H9 (cell line): ENCODE results near the gene LRRC28. TPM values are rescaled to one million over a fixed set of nuclear protein-coding genes. Genes with fewer than 3 reads are reported as not detected.

ENCODE experiments used
- DNase-seq: peaks from one replicate; pipeline ENCODE4 v3.0.0-alpha.2; 2017
- H2AFZ ChIP-seq: one replicate; pipeline ENCODE4 v1.6.1; 2013; ENCODE audit warnings: mild to moderate bottlenecking, low read length, control low read depth, moderate library complexity
- H2AK5ac ChIP-seq: 2 replicates; pipeline ENCODE4 v1.6.1; 2013; ENCODE audit warnings: low read length, control low read depth, mixed read lengths; ENCODE audit not compliant: insufficient read length
- H2BK120ac ChIP-seq: one replicate; pipeline ENCODE4 v1.6.1; 2013; ENCODE audit warnings: low read depth, mild to moderate bottlenecking, low read length, control low read depth, inconsistent platforms; ENCODE audit not compliant: poor library complexity, severe bottlenecking
- H2BK12ac ChIP-seq: 2 replicates; pipeline ENCODE4 v1.6.1; 2013; ENCODE audit warnings: low read length, control low read depth, mixed read lengths, low read depth; ENCODE audit not compliant: insufficient read length
- H2BK15ac ChIP-seq: 2 replicates; pipeline ENCODE4 v1.6.1; 2013; ENCODE audit warnings: low read depth, low read length, control low read depth
- H2BK20ac ChIP-seq: one replicate; pipeline ENCODE4 v1.6.1; 2013; ENCODE audit warnings: low read depth, mild to moderate bottlenecking, low read length, control low read depth, inconsistent platforms; ENCODE audit not compliant: poor library complexity, severe bottlenecking
- H2BK5ac ChIP-seq: 2 replicates; pipeline ENCODE4 v1.6.1; 2013; ENCODE audit warnings: low read length, control low read depth, mixed read lengths; ENCODE audit not compliant: insufficient read length
- H3K14ac ChIP-seq: 2 replicates; pipeline ENCODE4 v1.6.1; 2013; ENCODE audit warnings: low read length, control low read depth; ENCODE audit not compliant: insufficient read depth
- H3K18ac ChIP-seq: 2 replicates; pipeline ENCODE4 v1.6.1; 2013; ENCODE audit warnings: low read depth, mild to moderate bottlenecking, mixed read lengths, low read length, control low read depth; ENCODE audit not compliant: insufficient read length
- H3K23ac ChIP-seq: 2 replicates; pipeline ENCODE4 v1.6.1; 2013; ENCODE audit warnings: low read length, control low read depth, mixed read lengths, low read depth; ENCODE audit not compliant: insufficient read length
- H3K23me2 ChIP-seq: 2 replicates; pipeline ENCODE4 v1.6.1; 2013; ENCODE audit warnings: low read depth, mild to moderate bottlenecking, mixed read lengths, low read length, control low read depth; ENCODE audit not compliant: insufficient read length, poor library complexity, severe bottlenecking
- H3K27ac ChIP-seq: 2 replicates; pipeline ENCODE4 v1.5.1; 2013; ENCODE audit warnings: low read length, control low read depth, mixed read lengths, low read depth; ENCODE audit not compliant: insufficient read length
- H3K27me3 ChIP-seq: 2 replicates; pipeline ENCODE4 v1.6.1; 2013; ENCODE audit warnings: low read length, control low read depth, inconsistent platforms; ENCODE audit not compliant: insufficient read depth
- H3K4ac ChIP-seq: 2 replicates; pipeline ENCODE4 v1.6.1; 2013; ENCODE audit warnings: low read depth, mild to moderate bottlenecking, control low read depth, inconsistent platforms, low read length, moderate library complexity
- H3K4me1 ChIP-seq: 2 replicates; pipeline ENCODE4 v1.6.1; 2013; ENCODE audit warnings: low read length, control low read depth, inconsistent platforms; ENCODE audit not compliant: insufficient read depth
- H3K4me2 ChIP-seq: 2 replicates; pipeline ENCODE4 v1.6.1; 2013; ENCODE audit warnings: low read length, control low read depth, mixed read lengths; ENCODE audit not compliant: insufficient read length, insufficient read depth
- H3K56ac ChIP-seq: 2 replicates; pipeline ENCODE4 v1.6.1; 2013; ENCODE audit warnings: low read depth, mild to moderate bottlenecking, mixed read lengths, low read length, control low read depth; ENCODE audit not compliant: insufficient read length
- H3K79me1 ChIP-seq: 2 replicates; pipeline ENCODE4 v1.6.1; 2013; ENCODE audit warnings: low read depth, mild to moderate bottlenecking, moderate library complexity, low read length, control low read depth, inconsistent platforms; ENCODE audit not compliant: insufficient read depth, poor library complexity, severe bottlenecking
- H3K79me2 ChIP-seq: 2 replicates; pipeline ENCODE4 v1.6.1; 2013; ENCODE audit warnings: low read length, control low read depth, inconsistent platforms; ENCODE audit not compliant: insufficient read depth
- H3K9ac ChIP-seq: 2 replicates; pipeline ENCODE4 v1.6.1; 2013; ENCODE audit warnings: low read length, control low read depth, mixed read lengths; ENCODE audit not compliant: insufficient read length; ENCODE audit errors: extremely low read depth
- H3K9me3 ChIP-seq: one replicate; pipeline ENCODE4 v1.6.1; 2013; ENCODE audit warnings: low read depth, low read length, inconsistent platforms; ENCODE audit not compliant: control insufficient read depth
- H3T11ph ChIP-seq: one replicate; pipeline ENCODE4 v1.6.1; 2013; ENCODE audit warnings: mild to moderate bottlenecking, low read length, control low read depth, inconsistent platforms
- H4K20me1 ChIP-seq: one replicate; pipeline ENCODE4 v1.6.1; 2013; ENCODE audit not compliant: control insufficient read depth, insufficient read length, insufficient read depth
- H4K5ac ChIP-seq: 2 replicates; pipeline ENCODE4 v1.6.1; 2013; ENCODE audit warnings: low read depth, mild to moderate bottlenecking, mixed read lengths, low read length, control low read depth; ENCODE audit not compliant: insufficient read length
- H4K8ac ChIP-seq: replicated peaks from 2 replicates; pipeline ENCODE4 v1.6.1; 2013; ENCODE audit warnings: low read length, control low read depth, mixed read lengths, low read depth; ENCODE audit not compliant: insufficient read length
- H4K91ac ChIP-seq: 2 replicates; pipeline ENCODE4 v1.6.1; 2013; ENCODE audit warnings: low read depth, mild to moderate bottlenecking, moderate library complexity, mixed read lengths, low read length, control low read depth; ENCODE audit not compliant: insufficient read length
- H3K27ac Mint-ChIP-seq, 3 experiments: 2 replicates in 2 of 3; 3 replicates in 1 of 3; pipeline ENCODE4 v1.8.0; 2020 to 2021; ENCODE audit warnings: mixed read lengths in 3 of 3, mild to moderate bottlenecking in 1 of 3, moderate library complexity in 1 of 3
- H3K27me3 Mint-ChIP-seq: 2 replicates; pipeline ENCODE4 v1.8.0; 2021; ENCODE audit warnings: low read depth, mild to moderate bottlenecking, moderate library complexity, mixed read lengths
- H3K36me3 Mint-ChIP-seq, 3 experiments: 2 replicates in 2 of 3; 3 replicates in 1 of 3; pipeline ENCODE4 v1.8.0; 2020 to 2021; ENCODE audit warnings: low read depth in 3 of 3, mixed read lengths in 3 of 3; ENCODE audit not compliant: insufficient read depth in 1 of 3
- H3K4me1 Mint-ChIP-seq, 2 experiments: 2 replicates each; pipeline ENCODE4 v1.8.0; 2020; ENCODE audit warnings: mixed read lengths in 2 of 2
- H3K4me3 Mint-ChIP-seq, 2 experiments: 2 replicates in 1 of 2; 3 replicates in 1 of 2; pipeline ENCODE4 v1.8.0; 2020 to 2021; ENCODE audit warnings: mild to moderate bottlenecking in 2 of 2, mixed read lengths in 2 of 2, moderate library complexity in 1 of 2
- H3K9me3 Mint-ChIP-seq, 2 experiments: 2 replicates in 1 of 2; 3 replicates in 1 of 2; pipeline ENCODE4 v1.8.0; 2020; ENCODE audit warnings: mild to moderate bottlenecking in 2 of 2, mixed read lengths in 2 of 2, moderate library complexity in 1 of 2
- WGBS: extraction: QIAGEN DNeasy Blood & Tissue Kit; methylation state at CpG from one replicate; pipeline ENCODE4 v1.1.7; 2013; ENCODE audit warnings: missing lambda C conversion rate, low lambda C conversion rate, mixed read lengths; ENCODE audit not compliant: insufficient read length; ENCODE audit errors: extremely low coverage; 5-methylcytosine and 5-hydroxymethylcytosine counted together
- total RNA-seq: library from RNA; stranded (reverse); gene quantifications from 2 replicates; pipeline ENCODE4 v1.2.1, GENCODE V29; 2021
- TF ChIP-seq, protein P1 (sequence below): fragments of 200-600 bp; sonication (generic); conservative IDR thresholded peaks from 3 replicates; pipeline ENCODE4 v1.8.0; 2021; ENCODE audit warnings: antibody characterized with exemption, mild to moderate bottlenecking

The LRRC28 gene
- total RNA-seq, 1 experiment from 2014 or later = 17.6 TPM

GRCh38 chr15:99434506-99435112 lies 183.3 kb downstream of the LRRC28 start:
- no peak overlapping the region for H4K5ac ChIP-seq
- DNase-seq = no peak

More at GRCh38 chr15:99434506-99435112, 183.3 kb downstream of the LRRC28 start:
- TF ChIP-seq, protein P1, sequence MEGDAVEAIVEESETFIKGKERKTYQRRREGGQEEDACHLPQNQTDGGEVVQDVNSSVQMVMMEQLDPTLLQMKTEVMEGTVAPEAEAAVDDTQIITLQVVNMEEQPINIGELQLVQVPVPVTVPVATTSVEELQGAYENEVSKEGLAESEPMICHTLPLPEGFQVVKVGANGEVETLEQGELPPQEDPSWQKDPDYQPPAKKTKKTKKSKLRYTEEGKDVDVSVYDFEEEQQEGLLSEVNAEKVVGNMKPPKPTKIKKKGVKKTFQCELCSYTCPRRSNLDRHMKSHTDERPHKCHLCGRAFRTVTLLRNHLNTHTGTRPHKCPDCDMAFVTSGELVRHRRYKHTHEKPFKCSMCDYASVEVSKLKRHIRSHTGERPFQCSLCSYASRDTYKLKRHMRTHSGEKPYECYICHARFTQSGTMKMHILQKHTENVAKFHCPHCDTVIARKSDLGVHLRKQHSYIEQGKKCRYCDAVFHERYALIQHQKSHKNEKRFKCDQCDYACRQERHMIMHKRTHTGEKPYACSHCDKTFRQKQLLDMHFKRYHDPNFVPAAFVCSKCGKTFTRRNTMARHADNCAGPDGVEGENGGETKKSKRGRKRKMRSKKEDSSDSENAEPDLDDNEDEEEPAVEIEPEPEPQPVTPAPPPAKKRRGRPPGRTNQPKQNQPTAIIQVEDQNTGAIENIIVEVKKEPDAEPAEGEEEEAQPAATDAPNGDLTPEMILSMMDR = no peak
- H4K91ac ChIP-seq = no peak overlapping the region
- H2BK15ac ChIP-seq = no peak overlapping the region
- H2AK5ac ChIP-seq = no peak overlapping the region
- no peak overlapping the region for H3K27ac ChIP-seq
- H3K23ac ChIP-seq = no peak overlapping the region
- no peak overlapping the region for H2BK5ac ChIP-seq
- no peak overlapping the region for H3K56ac ChIP-seq
- no peaks in the 10 kb centered on the region for H3K79me1 ChIP-seq
- no peak overlapping the region for H3T11ph ChIP-seq
- no peaks in the 10 kb centered on the region for H4K20me1 ChIP-seq
- no peak overlapping the region for H3K14ac ChIP-seq
- H3K4me3 Mint-ChIP-seq = no peak overlapping the region
- H3K27me3 ChIP-seq = no peaks in the 10 kb centered on the region
- H3K18ac ChIP-seq = no peak overlapping the region
- no peaks in the 10 kb centered on the region; the same call in 1 of the 2 replicates for H3K27me3 Mint-ChIP-seq
- H3K4me1 ChIP-seq = no peaks in the 10 kb centered on the region
- no peaks in the 10 kb centered on the region for H3K9me3 Mint-ChIP-seq
- H3K4me1 Mint-ChIP-seq = peaks cover 16 to 29% of the 10 kb centered on the region in 2 experiments
- H3K27ac Mint-ChIP-seq = no peak overlapping the region; a peak in 1 of 7 replicates
- no peak overlapping the region for H2BK20ac ChIP-seq
- no peak overlapping the region for H2BK120ac ChIP-seq
- H2BK12ac ChIP-seq = no peak overlapping the region
- WGBS = no CpG with 5 or more reads among the region's 24 CpGs
- H3K9me3 ChIP-seq = no peaks in the 10 kb centered on the region
- H3K23me2 ChIP-seq = no peaks in the 10 kb centered on the region
- no peak overlapping the region for H3K9ac ChIP-seq
- no peak overlapping the region for H4K8ac ChIP-seq
- no peaks in the 10 kb centered on the region for H3K79me2 ChIP-seq
- no peak overlapping the region for H2AFZ ChIP-seq
- no peak overlapping the region for H3K4me2 ChIP-seq
- no peak overlapping the region for H3K4ac ChIP-seq
- H3K36me3 Mint-ChIP-seq = no peaks in the 10 kb centered on the region
